ENCODE results near the gene IL31RA. TPM values are rescaled to one million over a fixed set of nuclear protein-coding genes. Genes with fewer than 3 reads are reported as not detected.

Gene IL31RA
- total and polyA plus RNA-seq, 2 of the 13 experiments (the other 11 are each of a cell fraction or from before 2014, with no cell fraction given): not detected

- TF ChIP-seq, protein P1, sequence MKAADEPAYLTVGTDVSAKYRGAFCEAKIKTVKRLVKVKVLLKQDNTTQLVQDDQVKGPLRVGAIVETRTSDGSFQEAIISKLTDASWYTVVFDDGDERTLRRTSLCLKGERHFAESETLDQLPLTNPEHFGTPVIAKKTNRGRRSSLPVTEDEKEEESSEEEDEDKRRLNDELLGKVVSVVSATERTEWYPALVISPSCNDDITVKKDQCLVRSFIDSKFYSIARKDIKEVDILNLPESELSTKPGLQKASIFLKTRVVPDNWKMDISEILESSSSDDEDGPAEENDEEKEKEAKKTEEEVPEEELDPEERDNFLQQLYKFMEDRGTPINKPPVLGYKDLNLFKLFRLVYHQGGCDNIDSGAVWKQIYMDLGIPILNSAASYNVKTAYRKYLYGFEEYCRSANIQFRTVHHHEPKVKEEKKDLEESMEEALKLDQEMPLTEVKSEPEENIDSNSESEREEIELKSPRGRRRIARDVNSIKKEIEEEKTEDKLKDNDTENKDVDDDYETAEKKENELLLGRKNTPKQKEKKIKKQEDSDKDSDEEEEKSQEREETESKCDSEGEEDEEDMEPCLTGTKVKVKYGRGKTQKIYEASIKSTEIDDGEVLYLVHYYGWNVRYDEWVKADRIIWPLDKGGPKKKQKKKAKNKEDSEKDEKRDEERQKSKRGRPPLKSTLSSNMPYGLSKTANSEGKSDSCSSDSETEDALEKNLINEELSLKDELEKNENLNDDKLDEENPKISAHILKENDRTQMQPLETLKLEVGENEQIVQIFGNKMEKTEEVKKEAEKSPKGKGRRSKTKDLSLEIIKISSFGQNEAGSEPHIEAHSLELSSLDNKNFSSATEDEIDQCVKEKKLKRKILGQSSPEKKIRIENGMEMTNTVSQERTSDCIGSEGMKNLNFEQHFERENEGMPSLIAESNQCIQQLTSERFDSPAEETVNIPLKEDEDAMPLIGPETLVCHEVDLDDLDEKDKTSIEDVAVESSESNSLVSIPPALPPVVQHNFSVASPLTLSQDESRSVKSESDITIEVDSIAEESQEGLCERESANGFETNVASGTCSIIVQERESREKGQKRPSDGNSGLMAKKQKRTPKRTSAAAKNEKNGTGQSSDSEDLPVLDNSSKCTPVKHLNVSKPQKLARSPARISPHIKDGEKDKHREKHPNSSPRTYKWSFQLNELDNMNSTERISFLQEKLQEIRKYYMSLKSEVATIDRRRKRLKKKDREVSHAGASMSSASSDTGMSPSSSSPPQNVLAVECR (CRISPR knock-in tag; IDR thresholded peaks at IDR 0.05; ENCODE audit: borderline replicate concordance): peak; percentile 83; the same call in 1 of the 2 replicates
- TF ChIP-seq, protein P2, sequence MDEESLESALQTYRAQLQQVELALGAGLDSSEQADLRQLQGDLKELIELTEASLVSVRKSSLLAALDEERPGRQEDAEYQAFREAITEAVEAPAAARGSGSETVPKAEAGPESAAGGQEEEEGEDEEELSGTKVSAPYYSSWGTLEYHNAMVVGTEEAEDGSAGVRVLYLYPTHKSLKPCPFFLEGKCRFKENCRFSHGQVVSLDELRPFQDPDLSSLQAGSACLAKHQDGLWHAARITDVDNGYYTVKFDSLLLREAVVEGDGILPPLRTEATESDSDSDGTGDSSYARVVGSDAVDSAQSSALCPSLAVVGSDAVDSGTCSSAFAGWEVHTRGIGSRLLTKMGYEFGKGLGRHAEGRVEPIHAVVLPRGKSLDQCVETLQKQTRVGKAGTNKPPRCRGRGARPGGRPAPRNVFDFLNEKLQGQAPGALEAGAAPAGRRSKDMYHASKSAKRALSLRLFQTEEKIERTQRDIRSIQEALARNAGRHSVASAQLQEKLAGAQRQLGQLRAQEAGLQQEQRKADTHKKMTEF (CRISPR knock-in tag; IDR thresholded peaks at IDR 0.05): peak; percentile 100
- TF ChIP-seq ZNF296 (CRISPR knock-in tag; conservative IDR thresholded peaks at IDR 0.05): no peak
- TF ChIP-seq ZFP36 (IDR thresholded peaks at IDR 0.05; ENCODE audit: borderline replicate concordance, low read depth, low read length, partially characterized antibody): peak; percentile 42
- peak; percentile 98 for TF ChIP-seq POGZ (CRISPR knock-in tag; IDR thresholded peaks at IDR 0.05)
- peak; percentile 71; the same call in 1 of the 2 replicates for TF ChIP-seq ZNF790 (CRISPR knock-in tag; IDR thresholded peaks at IDR 0.05; ENCODE audit: borderline replicate concordance)
- TF ChIP-seq KLF11 (CRISPR knock-in tag; IDR thresholded peaks at IDR 0.05): peak; percentile 55; the same call in 1 of the 2 replicates
- TF ChIP-seq PRDM15 (CRISPR knock-in tag; IDR thresholded peaks at IDR 0.05): no peak; the same call in 1 of the 2 replicates
- TF ChIP-seq STAG1 (CRISPR knock-in tag; IDR thresholded peaks at IDR 0.05): peak; percentile 27
- peak; percentile 97; the same call in 1 of the 2 replicates for TF ChIP-seq ATM (IDR thresholded peaks at IDR 0.05; ENCODE audit: borderline replicate concordance)
- TF ChIP-seq, protein P3, sequence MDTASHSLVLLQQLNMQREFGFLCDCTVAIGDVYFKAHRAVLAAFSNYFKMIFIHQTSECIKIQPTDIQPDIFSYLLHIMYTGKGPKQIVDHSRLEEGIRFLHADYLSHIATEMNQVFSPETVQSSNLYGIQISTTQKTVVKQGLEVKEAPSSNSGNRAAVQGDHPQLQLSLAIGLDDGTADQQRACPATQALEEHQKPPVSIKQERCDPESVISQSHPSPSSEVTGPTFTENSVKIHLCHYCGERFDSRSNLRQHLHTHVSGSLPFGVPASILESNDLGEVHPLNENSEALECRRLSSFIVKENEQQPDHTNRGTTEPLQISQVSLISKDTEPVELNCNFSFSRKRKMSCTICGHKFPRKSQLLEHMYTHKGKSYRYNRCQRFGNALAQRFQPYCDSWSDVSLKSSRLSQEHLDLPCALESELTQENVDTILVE (CRISPR knock-in tag; IDR thresholded peaks at IDR 0.05): peak; percentile 91
- TF ChIP-seq SMAD9 (CRISPR knock-in tag; IDR thresholded peaks at IDR 0.05): no peak
- TF ChIP-seq, protein P4, sequence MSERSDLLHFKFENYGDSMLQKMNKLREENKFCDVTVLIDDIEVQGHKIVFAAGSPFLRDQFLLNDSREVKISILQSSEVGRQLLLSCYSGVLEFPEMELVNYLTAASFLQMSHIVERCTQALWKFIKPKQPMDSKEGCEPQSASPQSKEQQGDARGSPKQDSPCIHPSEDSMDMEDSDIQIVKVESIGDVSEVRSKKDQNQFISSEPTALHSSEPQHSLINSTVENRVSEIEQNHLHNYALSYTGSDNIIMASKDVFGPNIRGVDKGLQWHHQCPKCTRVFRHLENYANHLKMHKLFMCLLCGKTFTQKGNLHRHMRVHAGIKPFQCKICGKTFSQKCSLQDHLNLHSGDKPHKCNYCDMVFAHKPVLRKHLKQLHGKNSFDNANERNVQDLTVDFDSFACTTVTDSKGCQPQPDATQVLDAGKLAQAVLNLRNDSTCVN (CRISPR knock-in tag; IDR thresholded peaks at IDR 0.05; ENCODE audit: borderline replicate concordance): peak; percentile 46; the same call in 1 of the 2 replicates
- TF ChIP-seq, protein P5, sequence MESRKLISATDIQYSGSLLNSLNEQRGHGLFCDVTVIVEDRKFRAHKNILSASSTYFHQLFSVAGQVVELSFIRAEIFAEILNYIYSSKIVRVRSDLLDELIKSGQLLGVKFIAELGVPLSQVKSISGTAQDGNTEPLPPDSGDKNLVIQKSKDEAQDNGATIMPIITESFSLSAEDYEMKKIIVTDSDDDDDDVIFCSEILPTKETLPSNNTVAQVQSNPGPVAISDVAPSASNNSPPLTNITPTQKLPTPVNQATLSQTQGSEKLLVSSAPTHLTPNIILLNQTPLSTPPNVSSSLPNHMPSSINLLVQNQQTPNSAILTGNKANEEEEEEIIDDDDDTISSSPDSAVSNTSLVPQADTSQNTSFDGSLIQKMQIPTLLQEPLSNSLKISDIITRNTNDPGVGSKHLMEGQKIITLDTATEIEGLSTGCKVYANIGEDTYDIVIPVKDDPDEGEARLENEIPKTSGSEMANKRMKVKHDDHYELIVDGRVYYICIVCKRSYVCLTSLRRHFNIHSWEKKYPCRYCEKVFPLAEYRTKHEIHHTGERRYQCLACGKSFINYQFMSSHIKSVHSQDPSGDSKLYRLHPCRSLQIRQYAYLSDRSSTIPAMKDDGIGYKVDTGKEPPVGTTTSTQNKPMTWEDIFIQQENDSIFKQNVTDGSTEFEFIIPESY (CRISPR knock-in tag; IDR thresholded peaks at IDR 0.05): peak; percentile 76
These were observed 83.0 kb downstream of the IL31RA start (continued) for GRCh38 chr5:55934115-55934613.

Measured in HepG2 (cell line).